Panc1 (cell line): ENCODE data around the gene PHACTR4. TPM values are rescaled to one million over a fixed set of nuclear protein-coding genes. Genes with fewer than 3 reads are reported as not detected.

Experiments used
- ATAC-seq: fragments of 200-7000 bp; cut with Tn5 transposase; 2 replicates; pipeline ENCODE4 v1.9.1; 2020; ENCODE audit warnings: mild to moderate bottlenecking, moderate library complexity
- BruUV-seq: library from RNA; stranded (reverse); fragments of 400-500 nt; replicated peaks from 2 replicates; lab custom pipeline; 2021; lab: Mats Ljungman, UMichigan
- CTCF ChIA-PET: fragments of 300-600 bp; sonication (Branson Sonifier 250); formaldehyde crosslinking; loops from one replicate; lab custom pipeline; 2022; ENCODE audit warnings: antibody characterized with exemption; lab: Charles Lee
- POLR2A ChIA-PET: fragments of 300-600 bp; sonication (Branson Sonifier 250); formaldehyde crosslinking; loops from one replicate; lab custom pipeline; 2022; ENCODE audit warnings: antibody characterized with exemption; lab: Charles Lee
- DNase-seq: peaks from one replicate; pipeline ENCODE4 v3.0.0-alpha.2; 2010; ENCODE audit warnings: low read depth, low spot score
- H3K27ac ChIP-seq: 2 replicates; pipeline ENCODE4 v1.5.1; 2011; ENCODE audit warnings: mild to moderate bottlenecking, low read length, inconsistent platforms
- H3K27me3 ChIP-seq: fragments of 200-500 bp; sonication (Bioruptor generic); 2 replicates; pipeline ENCODE4 v1.6.0; 2014; ENCODE audit warnings: low read length, inconsistent platforms; ENCODE audit not compliant: control insufficient read depth, insufficient read depth
- H3K36me3 ChIP-seq: fragments of 200-500 bp; sonication (Bioruptor generic); 2 replicates; pipeline ENCODE4 v1.5.1; 2014; ENCODE audit warnings: inconsistent platforms, mild to moderate bottlenecking, low read length, moderate library complexity; ENCODE audit not compliant: control insufficient read depth, insufficient read depth
- H3K4me1 ChIP-seq: 2 replicates; pipeline ENCODE4 v1.5.1; 2011; ENCODE audit warnings: inconsistent platforms, mild to moderate bottlenecking, low read length, moderate library complexity; ENCODE audit not compliant: control insufficient read depth, insufficient read depth
- H3K4me3 ChIP-seq, 2 experiments: 2 replicates each; pipeline ENCODE4 v1.5.1; 2011 to 2012; ENCODE audit warnings: low read depth in 2 of 2, low read length in 2 of 2, mild to moderate bottlenecking in 2 of 2, inconsistent platforms in 1 of 2, moderate library complexity in 1 of 2
- H3K9me3 ChIP-seq: fragments of 200-500 bp; sonication (Bioruptor generic); 2 replicates; pipeline ENCODE4 v1.5.1; 2014; ENCODE audit warnings: low read depth, mild to moderate bottlenecking, inconsistent platforms, low read length, moderate library complexity; ENCODE audit not compliant: control insufficient read depth, insufficient read depth
- POLR2AphosphoS5 ChIP-seq: IDR thresholded peaks from 2 replicates; pipeline ENCODE4 v1.6.1; 2012; ENCODE audit warnings: mild to moderate bottlenecking, low read depth, low read length, moderate library complexity
- SIN3A ChIP-seq: IDR thresholded peaks from 2 replicates; pipeline ENCODE4 v1.6.1; 2012; ENCODE audit warnings: low read depth, mild to moderate bottlenecking, low read length, moderate library complexity, borderline replicate concordance; ENCODE audit not compliant: insufficient read depth
- TCF7L2 ChIP-seq: IDR thresholded peaks from 2 replicates; pipeline ENCODE4 v1.6.1; 2011; ENCODE audit warnings: mild to moderate bottlenecking, low read depth, low read length, inconsistent platforms
- in situ Hi-C: cut with HindIII; loops from 2 replicates; pipeline ENCODE4 v1.10.0; 2016; ENCODE audit warnings: low sequenced_read_pairs, low pct_unique_long_range_greater_than_20kb
- intact Hi-C: fragments of 100-400 bp; cut with micrococcal nuclease; formaldehyde crosslinking; loops from one replicate; pipeline ENCODE4 v1.10.0; 2022; ENCODE audit not compliant: unreplicated experiment
- total RNA-seq: library from RNA; stranded (reverse); gene quantifications from one replicate; pipeline ENCODE4 v1.2.1, GENCODE V29; 2021; ENCODE audit not compliant: unreplicated experiment
- TF ChIP-seq, protein P1 (sequence below), 2 experiments: IDR thresholded peaks; 2 replicates each; pipeline ENCODE4 v1.6.1; 2011 to 2012; ENCODE audit warnings: low read depth in 2 of 2, control low read depth in 1 of 2, low read length in 1 of 2, mild to moderate bottlenecking in 1 of 2, moderate library complexity in 1 of 2; ENCODE audit not compliant: insufficient read depth in 1 of 2
- TF ChIP-seq, protein P2 (sequence below): fragments of 450-650 bp; IDR thresholded peaks from 2 replicates; pipeline ENCODE4 v1.5.1; 2017; ENCODE audit warnings: mild to moderate bottlenecking

The PHACTR4 gene
- total RNA-seq, 1 experiment from 2014 or later, result 63.4 TPM

DNA sequence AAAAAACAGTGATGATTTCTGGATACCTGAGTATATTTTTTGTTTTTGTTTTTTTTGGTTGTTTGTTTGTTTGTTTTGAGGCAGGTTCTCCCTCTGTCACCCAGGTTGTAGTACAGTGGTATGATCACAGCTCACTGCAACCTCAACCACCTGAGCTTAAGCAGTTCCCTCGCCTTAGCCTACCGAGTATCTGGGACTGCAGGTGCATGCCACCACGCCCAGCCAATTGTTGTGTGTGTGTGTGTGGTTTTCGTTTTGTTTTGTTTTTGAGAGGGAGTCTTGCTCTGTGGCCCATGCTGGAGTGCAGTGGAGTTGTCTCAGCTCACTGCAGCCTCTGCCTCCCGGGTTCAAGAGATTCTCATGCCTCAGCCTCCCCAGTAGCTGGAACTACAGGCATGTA is 81.0 kb downstream of the PHACTR4 start:
- Histone ChIP-seq H3K27ac (no peak overlapping the region), H3K4me1 (no peaks in the 10 kb centered on the region), H3K36me3 (no peaks in the 10 kb centered on the region), H3K4me3 (no peak overlapping the region), H3K27me3 (no peaks in the 10 kb centered on the region), H3K9me3 (no peaks in the 10 kb centered on the region)
- BruUV-seq, result no TSS peak
- DNase-seq (no peak), ATAC-seq (no peak)
- ChIA-PET CTCF (no interaction called here), POLR2A (interaction anchor here (0.6 kb wide), 1 partner anchor 38 kb away, joined by 3 read pairs; no protein-coding TSS in a partner anchor)
- in situ Hi-C loops, result no loop called here
- no peak for TF ChIP-seq POLR2AphosphoS5
- TF ChIP-seq, protein P1, sequence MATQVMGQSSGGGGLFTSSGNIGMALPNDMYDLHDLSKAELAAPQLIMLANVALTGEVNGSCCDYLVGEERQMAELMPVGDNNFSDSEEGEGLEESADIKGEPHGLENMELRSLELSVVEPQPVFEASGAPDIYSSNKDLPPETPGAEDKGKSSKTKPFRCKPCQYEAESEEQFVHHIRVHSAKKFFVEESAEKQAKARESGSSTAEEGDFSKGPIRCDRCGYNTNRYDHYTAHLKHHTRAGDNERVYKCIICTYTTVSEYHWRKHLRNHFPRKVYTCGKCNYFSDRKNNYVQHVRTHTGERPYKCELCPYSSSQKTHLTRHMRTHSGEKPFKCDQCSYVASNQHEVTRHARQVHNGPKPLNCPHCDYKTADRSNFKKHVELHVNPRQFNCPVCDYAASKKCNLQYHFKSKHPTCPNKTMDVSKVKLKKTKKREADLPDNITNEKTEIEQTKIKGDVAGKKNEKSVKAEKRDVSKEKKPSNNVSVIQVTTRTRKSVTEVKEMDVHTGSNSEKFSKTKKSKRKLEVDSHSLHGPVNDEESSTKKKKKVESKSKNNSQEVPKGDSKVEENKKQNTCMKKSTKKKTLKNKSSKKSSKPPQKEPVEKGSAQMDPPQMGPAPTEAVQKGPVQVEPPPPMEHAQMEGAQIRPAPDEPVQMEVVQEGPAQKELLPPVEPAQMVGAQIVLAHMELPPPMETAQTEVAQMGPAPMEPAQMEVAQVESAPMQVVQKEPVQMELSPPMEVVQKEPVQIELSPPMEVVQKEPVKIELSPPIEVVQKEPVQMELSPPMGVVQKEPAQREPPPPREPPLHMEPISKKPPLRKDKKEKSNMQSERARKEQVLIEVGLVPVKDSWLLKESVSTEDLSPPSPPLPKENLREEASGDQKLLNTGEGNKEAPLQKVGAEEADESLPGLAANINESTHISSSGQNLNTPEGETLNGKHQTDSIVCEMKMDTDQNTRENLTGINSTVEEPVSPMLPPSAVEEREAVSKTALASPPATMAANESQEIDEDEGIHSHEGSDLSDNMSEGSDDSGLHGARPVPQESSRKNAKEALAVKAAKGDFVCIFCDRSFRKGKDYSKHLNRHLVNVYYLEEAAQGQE (IDR thresholded peaks at IDR 0.05; ENCODE audit: insufficient read depth in 1 of 2, low read depth in 2 of 2, low read length in 1 of 2), result no peak
- TF ChIP-seq TCF7L2, result no peak
- TF ChIP-seq SIN3A, result no peak
- TF ChIP-seq, protein P2, sequence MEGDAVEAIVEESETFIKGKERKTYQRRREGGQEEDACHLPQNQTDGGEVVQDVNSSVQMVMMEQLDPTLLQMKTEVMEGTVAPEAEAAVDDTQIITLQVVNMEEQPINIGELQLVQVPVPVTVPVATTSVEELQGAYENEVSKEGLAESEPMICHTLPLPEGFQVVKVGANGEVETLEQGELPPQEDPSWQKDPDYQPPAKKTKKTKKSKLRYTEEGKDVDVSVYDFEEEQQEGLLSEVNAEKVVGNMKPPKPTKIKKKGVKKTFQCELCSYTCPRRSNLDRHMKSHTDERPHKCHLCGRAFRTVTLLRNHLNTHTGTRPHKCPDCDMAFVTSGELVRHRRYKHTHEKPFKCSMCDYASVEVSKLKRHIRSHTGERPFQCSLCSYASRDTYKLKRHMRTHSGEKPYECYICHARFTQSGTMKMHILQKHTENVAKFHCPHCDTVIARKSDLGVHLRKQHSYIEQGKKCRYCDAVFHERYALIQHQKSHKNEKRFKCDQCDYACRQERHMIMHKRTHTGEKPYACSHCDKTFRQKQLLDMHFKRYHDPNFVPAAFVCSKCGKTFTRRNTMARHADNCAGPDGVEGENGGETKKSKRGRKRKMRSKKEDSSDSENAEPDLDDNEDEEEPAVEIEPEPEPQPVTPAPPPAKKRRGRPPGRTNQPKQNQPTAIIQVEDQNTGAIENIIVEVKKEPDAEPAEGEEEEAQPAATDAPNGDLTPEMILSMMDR, result no peak
- intact Hi-C loops, result no loop called here

GRCh38 chr1:28451011-28451410 is 81.5 kb downstream of the PHACTR4 start:
- ChIA-PET POLR2A (interaction anchor here (0.6 kb wide), 1 partner anchor 37 kb away, joined by 3 read pairs; no protein-coding TSS in a partner anchor), CTCF (no interaction called here)
- Histone ChIP-seq H3K27ac (no peak overlapping the region), H3K4me1 (no peaks in the 10 kb centered on the region), H3K36me3 (no peaks in the 10 kb centered on the region), H3K9me3 (no peaks in the 10 kb centered on the region), H3K4me3 (no peak overlapping the region), H3K27me3 (no peaks in the 10 kb centered on the region)
- BruUV-seq, result no TSS peak
- in situ Hi-C loops (no loop called here), intact Hi-C loops (no loop called here)
- TF ChIP-seq POLR2AphosphoS5 (no peak), SIN3A (no peak), TCF7L2 (no peak)
- TF ChIP-seq, protein P1 (IDR thresholded peaks at IDR 0.05; ENCODE audit: insufficient read depth in 1 of 2, low read depth in 2 of 2, low read length in 1 of 2), result no peak
- TF ChIP-seq, protein P2, result no peak
- no peak for DNase-seq
- ATAC-seq, result no peak
